ENCODE data around the gene VPS16. TPM values are rescaled to one million over a fixed set of nuclear protein-coding genes. Genes with fewer than 3 reads are reported as not detected.
"Not testable (repeated sequence)": the region's sequence is repeated elsewhere in the genome, so short reads cannot be mapped to it uniquely, and the experiment has no call there.

VPS16 gene
- total RNA-seq, 1 donor from 2014 or later, result 28.2 TPM

DNA sequence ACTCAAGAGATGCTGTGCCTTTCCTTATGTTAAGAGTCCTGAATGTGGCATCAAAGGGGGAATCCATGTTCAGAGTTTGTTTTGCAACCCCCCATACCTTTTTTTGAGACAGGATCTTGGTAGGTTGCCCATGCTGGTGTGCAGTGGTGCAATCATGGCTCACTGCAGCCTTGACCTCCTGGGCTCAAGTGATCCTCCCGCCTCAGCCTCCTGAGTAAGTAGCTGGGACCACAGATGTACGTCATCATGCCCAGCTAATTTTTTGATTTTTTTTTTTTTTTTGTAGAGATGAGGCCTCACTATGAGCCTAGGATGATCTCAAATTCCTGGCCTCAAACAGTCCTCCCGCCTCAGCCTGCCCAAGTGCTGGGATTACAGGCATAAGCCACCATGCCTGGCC is 49.3 kb downstream of the VPS16 start:
- H3K4me1 ChIP-seq (ENCODE audit: control insufficient read depth in 3 of 3, insufficient read depth in 3 of 3, low read length in 3 of 3), result peaks cover 6 to 24% (median 13%) of the 10 kb centered on the region in 3 donors
- H3K27ac ChIP-seq (ENCODE audit: low read depth, low read length), result no peak overlapping the region
- no peaks in the 10 kb centered on the region for H3K27me3 ChIP-seq (ENCODE audit: control insufficient read depth in 3 of 3, insufficient read depth in 3 of 3, low read length in 3 of 3)
- no peaks in the 10 kb centered on the region for H3K9me3 ChIP-seq (ENCODE audit: control insufficient read depth in 3 of 3, low read length in 3 of 3)
- no peaks in the 10 kb centered on the region for H3K36me3 ChIP-seq (ENCODE audit: control insufficient read depth in 3 of 3, insufficient read depth in 3 of 3, low read length in 3 of 3)
- no peak overlapping the region for H3K4me3 ChIP-seq (ENCODE audit: low read length in 3 of 3)
- no peak overlapping the region for H3K9ac ChIP-seq (ENCODE audit: low read depth in 1 of 3, low read length in 3 of 3)

DNA sequence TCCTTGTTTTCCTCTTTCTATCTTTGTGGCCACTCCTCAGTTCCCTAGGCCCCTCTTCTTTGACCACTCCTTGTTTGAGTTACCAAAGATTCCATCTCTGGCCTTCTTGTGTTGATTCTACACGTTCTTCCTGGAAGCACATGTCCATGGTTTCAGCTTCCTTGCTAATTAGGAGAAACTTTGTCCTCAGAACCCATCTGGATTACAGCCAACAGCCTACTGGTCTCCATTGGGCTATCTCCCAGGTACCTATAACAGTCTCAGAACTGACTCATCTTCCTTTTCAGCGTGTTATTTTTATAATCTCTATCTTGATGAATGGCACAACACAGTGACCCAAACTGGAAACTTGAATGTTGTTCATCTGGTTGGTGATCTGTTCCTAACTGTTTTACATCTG is 50.2 kb downstream of the VPS16 start:
- Histone ChIP-seq H3K27me3 (ENCODE audit: control insufficient read depth in 3 of 3, insufficient read depth in 3 of 3, low read length in 3 of 3) (no peaks in the 10 kb centered on the region), H3K4me3 (ENCODE audit: low read length in 3 of 3) (no peak overlapping the region), H3K4me1 (ENCODE audit: control insufficient read depth in 3 of 3, insufficient read depth in 3 of 3, low read length in 3 of 3) (peaks cover 6 to 24% (median 13%) of the 10 kb centered on the region in 3 donors), H3K9ac (ENCODE audit: low read depth in 1 of 3, low read length in 3 of 3) (no peak overlapping the region), H3K36me3 (ENCODE audit: control insufficient read depth in 3 of 3, insufficient read depth in 3 of 3, low read length in 3 of 3) (no peaks in the 10 kb centered on the region), H3K9me3 (ENCODE audit: control insufficient read depth in 3 of 3, low read length in 3 of 3) (peaks cover 0 to 2% (median 0%) of the 10 kb centered on the region in 3 donors), H3K27ac (ENCODE audit: low read depth, low read length) (no peak overlapping the region)

DNA sequence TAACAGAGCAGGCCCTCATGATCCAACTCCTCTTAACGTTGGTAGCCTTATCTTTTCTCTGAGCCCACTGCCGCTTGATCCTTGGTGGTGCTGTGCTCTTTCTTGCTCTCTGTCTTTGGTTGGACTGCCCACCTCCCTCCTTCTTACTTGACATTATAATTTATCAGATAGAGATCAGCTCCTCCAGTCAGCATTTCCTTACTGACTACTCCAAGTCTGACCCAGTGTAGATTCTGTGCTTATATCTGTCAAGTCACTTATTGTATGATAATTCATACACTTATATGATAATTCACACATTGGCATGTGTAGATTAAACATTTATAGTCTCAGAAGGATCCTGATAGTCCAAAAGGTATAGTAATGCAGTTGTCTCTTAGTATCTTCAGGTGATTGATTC is 50.8 kb downstream of the VPS16 start:
- no peaks in the 10 kb centered on the region for H3K36me3 ChIP-seq (ENCODE audit: control insufficient read depth in 3 of 3, insufficient read depth in 3 of 3, low read length in 3 of 3)
- no peak overlapping the region for H3K27ac ChIP-seq (ENCODE audit: low read depth, low read length)
- no peaks in the 10 kb centered on the region for H3K27me3 ChIP-seq (ENCODE audit: control insufficient read depth in 3 of 3, insufficient read depth in 3 of 3, low read length in 3 of 3)
- H3K4me3 ChIP-seq (ENCODE audit: low read length in 3 of 3), result no peak overlapping the region
- H3K9me3 ChIP-seq (ENCODE audit: control insufficient read depth in 3 of 3, low read length in 3 of 3), result peaks cover 0 to 2% (median 0%) of the 10 kb centered on the region in 3 donors
- H3K4me1 ChIP-seq (ENCODE audit: control insufficient read depth in 3 of 3, insufficient read depth in 3 of 3, low read length in 3 of 3), result peaks cover 6 to 24% (median 13%) of the 10 kb centered on the region in 3 donors
- no peak overlapping the region for H3K9ac ChIP-seq (ENCODE audit: low read depth in 1 of 3, low read length in 3 of 3)

DNA sequence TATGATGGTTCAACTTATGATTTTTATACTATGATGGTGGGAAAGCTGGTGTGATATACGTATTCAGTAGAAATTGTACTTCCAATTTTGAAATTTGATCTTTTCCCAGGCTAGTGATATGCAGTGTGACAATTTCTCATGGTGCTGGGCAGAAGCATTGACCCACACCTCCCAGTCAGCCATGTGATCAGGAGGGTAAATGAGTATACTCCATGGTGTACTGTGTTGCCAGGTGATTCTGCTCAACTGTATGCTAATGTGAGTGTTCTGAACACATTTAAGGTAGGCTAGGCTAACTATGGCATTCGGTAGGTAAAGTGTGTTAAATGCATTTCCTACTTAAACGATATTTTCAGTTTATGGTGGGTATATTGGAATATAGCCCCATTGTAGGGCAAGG is 51.8 kb downstream of the VPS16 start:
- Histone ChIP-seq H3K9me3 (ENCODE audit: control insufficient read depth in 3 of 3, low read length in 3 of 3) (peaks cover 0 to 2% (median 0%) of the 10 kb centered on the region in 3 donors), H3K4me1 (ENCODE audit: control insufficient read depth in 3 of 3, insufficient read depth in 3 of 3, low read length in 3 of 3) (peaks cover 6 to 24% (median 13%) of the 10 kb centered on the region in 3 donors), H3K9ac (ENCODE audit: low read depth in 1 of 3, low read length in 3 of 3) (no peak overlapping the region), H3K27ac (ENCODE audit: low read depth, low read length) (no peak overlapping the region), H3K4me3 (ENCODE audit: low read length in 3 of 3) (no peak overlapping the region), H3K36me3 (ENCODE audit: control insufficient read depth in 3 of 3, insufficient read depth in 3 of 3, low read length in 3 of 3) (no peaks in the 10 kb centered on the region), H3K27me3 (ENCODE audit: control insufficient read depth in 3 of 3, insufficient read depth in 3 of 3, low read length in 3 of 3) (no peaks in the 10 kb centered on the region)

DNA sequence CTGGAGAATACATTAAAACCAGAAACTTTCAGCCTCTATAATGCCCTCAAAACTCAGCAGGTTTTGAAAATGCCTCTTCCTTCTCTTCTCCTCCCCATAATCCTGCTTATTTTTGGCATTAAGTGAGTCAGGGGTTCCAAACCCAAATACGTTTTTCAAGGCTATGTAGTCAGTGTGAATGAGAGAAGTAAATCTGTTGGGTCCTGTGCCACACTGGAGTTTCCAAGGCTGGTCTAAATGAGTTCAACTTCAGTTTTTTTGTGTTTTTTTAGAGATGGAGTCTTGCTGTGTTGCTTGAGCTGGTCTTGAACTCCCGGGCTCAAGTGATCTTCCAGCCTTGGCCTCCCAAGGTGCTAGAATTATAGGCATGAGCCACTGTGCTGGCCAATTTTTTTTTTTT is 53.7 kb downstream of the VPS16 start:
- Histone ChIP-seq H3K9ac (ENCODE audit: low read depth in 1 of 3, low read length in 3 of 3) (no peak overlapping the region), H3K4me3 (ENCODE audit: low read length in 3 of 3) (no peak overlapping the region), H3K27ac (ENCODE audit: low read depth, low read length) (no peak overlapping the region), H3K4me1 (ENCODE audit: control insufficient read depth in 3 of 3, insufficient read depth in 3 of 3, low read length in 3 of 3) (peaks cover 6 to 24% (median 13%) of the 10 kb centered on the region in 3 donors), H3K27me3 (ENCODE audit: control insufficient read depth in 3 of 3, insufficient read depth in 3 of 3, low read length in 3 of 3) (no peaks in the 10 kb centered on the region), H3K9me3 (ENCODE audit: control insufficient read depth in 3 of 3, low read length in 3 of 3) (peaks cover 0 to 2% (median 0%) of the 10 kb centered on the region in 3 donors), H3K36me3 (ENCODE audit: control insufficient read depth in 3 of 3, insufficient read depth in 3 of 3, low read length in 3 of 3) (no peaks in the 10 kb centered on the region)

DNA sequence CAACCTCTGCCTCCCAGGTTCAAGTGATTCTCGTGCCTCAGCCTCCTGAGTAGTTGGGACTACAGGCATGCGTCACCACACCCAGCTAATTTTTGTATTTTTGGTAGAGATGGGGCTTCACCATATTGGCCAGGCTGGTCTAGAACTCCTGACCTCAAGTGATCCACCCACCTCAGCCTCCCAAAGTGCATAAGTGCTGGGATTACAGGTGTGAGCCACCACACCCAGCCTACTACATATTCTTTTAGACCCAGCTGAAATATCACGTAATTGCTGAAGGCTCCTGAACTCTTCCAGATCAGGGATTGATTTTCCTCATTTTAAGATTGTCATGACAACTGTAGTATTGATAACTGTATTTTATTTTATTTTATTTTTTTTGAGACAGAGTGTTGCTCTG is 54.6 kb downstream of the VPS16 start:
- not testable (repeated sequence) for H3K9me3 ChIP-seq (ENCODE audit: control insufficient read depth in 3 of 3, low read length in 3 of 3); H3K36me3 ChIP-seq (ENCODE audit: control insufficient read depth in 3 of 3, insufficient read depth in 3 of 3, low read length in 3 of 3); H3K4me3 ChIP-seq (ENCODE audit: low read length in 3 of 3); H3K27ac ChIP-seq (ENCODE audit: low read depth, low read length); H3K27me3 ChIP-seq (ENCODE audit: control insufficient read depth in 3 of 3, insufficient read depth in 3 of 3, low read length in 3 of 3); H3K9ac ChIP-seq (ENCODE audit: low read depth in 1 of 3, low read length in 3 of 3)
- peaks cover 6 to 24% (median 13%) of the 10 kb centered on the region in 3 donors for H3K4me1 ChIP-seq (ENCODE audit: control insufficient read depth in 3 of 3, insufficient read depth in 3 of 3, low read length in 3 of 3)

DNA sequence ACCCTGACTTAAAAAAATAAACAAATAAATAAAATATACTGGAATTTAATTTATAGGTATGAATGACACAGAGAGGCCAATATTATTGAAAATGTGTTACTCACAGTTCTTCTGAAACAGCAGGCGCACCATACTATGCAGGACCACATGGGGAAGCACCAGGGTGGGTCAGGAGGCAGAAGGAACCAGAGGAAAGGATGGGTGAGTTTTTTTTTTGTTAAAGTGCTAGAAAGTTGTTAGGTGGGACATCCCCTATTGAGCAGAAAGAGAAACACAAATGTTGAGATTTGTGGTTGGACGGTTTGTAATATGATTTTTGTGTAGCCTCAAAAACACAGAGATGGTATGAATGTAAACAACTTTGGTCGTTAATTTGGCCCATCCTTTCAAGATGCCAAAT is 58.7 kb downstream of the VPS16 start:
- Histone ChIP-seq H3K36me3 (ENCODE audit: control insufficient read depth in 3 of 3, insufficient read depth in 3 of 3, low read length in 3 of 3) (no peaks in the 10 kb centered on the region), H3K27ac (ENCODE audit: low read depth, low read length) (no peak overlapping the region), H3K4me3 (ENCODE audit: low read length in 3 of 3) (no peak overlapping the region), H3K9me3 (ENCODE audit: control insufficient read depth in 3 of 3, low read length in 3 of 3) (peaks cover 0 to 2% (median 0%) of the 10 kb centered on the region in 3 donors), H3K4me1 (ENCODE audit: control insufficient read depth in 3 of 3, insufficient read depth in 3 of 3, low read length in 3 of 3) (no peaks in the 10 kb centered on the region), H3K27me3 (ENCODE audit: control insufficient read depth in 3 of 3, insufficient read depth in 3 of 3, low read length in 3 of 3) (no peaks in the 10 kb centered on the region), H3K9ac (ENCODE audit: low read depth in 1 of 3, low read length in 3 of 3) (no peak overlapping the region)

DNA sequence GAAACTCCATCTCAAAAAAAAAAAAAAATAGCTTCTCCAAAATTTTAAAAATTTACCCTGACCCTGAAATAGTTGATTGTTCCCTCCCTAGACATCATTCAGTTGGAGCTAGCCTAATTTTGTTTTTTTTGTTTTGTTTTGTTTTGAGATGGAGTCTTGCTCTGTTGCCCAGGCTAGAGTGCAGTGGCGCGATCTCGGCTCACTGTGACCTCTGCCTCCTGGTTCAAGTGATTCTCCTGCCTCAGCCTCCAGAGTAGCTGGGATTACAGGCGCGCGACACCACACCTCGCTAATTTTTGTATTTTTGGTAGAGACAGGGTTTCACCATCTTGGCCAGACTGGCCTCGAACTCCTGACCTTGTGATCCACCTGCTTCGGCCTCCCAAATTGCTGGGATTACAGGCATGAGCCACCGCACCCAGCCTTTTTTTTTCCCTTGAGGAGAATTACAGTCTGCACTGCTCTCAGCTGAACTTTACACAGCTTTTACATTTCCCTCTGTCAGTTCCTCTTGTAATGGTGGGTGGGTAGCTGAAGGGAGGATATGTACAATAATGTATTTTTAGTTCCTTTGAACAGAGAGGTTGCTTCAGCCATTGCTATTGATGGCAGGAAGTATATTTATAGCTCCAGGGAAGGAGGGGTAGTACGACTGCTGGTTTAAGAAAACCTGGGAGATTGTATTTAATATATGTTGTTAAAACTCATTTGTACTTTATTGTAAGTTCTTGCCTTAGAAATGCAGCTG is 60.5 kb downstream of the VPS16 start:
- Histone ChIP-seq H3K4me1 (ENCODE audit: control insufficient read depth in 3 of 3, insufficient read depth in 3 of 3, low read length in 3 of 3) (no peaks in the 10 kb centered on the region), H3K4me3 (ENCODE audit: low read length in 3 of 3) (no peak overlapping the region), H3K9ac (ENCODE audit: low read depth in 1 of 3, low read length in 3 of 3) (no peak overlapping the region), H3K9me3 (ENCODE audit: control insufficient read depth in 3 of 3, low read length in 3 of 3) (no peaks in the 10 kb centered on the region), H3K27me3 (ENCODE audit: control insufficient read depth in 3 of 3, insufficient read depth in 3 of 3, low read length in 3 of 3) (no peaks in the 10 kb centered on the region), H3K36me3 (ENCODE audit: control insufficient read depth in 3 of 3, insufficient read depth in 3 of 3, low read length in 3 of 3) (no peaks in the 10 kb centered on the region), H3K27ac (ENCODE audit: low read depth, low read length) (no peak overlapping the region)

DNA sequence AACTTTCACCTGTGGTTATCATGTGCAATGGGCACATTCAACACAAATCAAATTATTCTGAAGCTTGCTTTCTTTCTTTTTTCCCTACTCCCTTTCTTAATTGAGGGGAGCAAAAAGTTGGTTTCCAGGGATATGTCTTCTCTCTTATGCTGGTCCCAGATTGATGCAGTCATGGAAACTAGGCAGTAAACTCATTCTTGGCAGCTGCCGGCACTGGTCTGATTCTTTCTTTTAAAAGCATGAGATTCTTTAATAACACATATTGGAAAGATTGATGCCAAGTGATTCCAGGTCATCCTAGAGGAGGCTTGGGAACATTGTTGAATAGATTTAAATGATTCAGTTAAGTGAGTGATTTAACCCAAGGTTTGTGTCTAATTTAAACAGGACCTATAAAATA is 61.7 kb downstream of the VPS16 start:
- Histone ChIP-seq H3K4me3 (ENCODE audit: low read length in 3 of 3) (no peak overlapping the region), H3K9ac (ENCODE audit: low read depth in 1 of 3, low read length in 3 of 3) (no peak overlapping the region), H3K9me3 (ENCODE audit: control insufficient read depth in 3 of 3, low read length in 3 of 3) (no peaks in the 10 kb centered on the region), H3K4me1 (ENCODE audit: control insufficient read depth in 3 of 3, insufficient read depth in 3 of 3, low read length in 3 of 3) (no peaks in the 10 kb centered on the region), H3K36me3 (ENCODE audit: control insufficient read depth in 3 of 3, insufficient read depth in 3 of 3, low read length in 3 of 3) (no peaks in the 10 kb centered on the region), H3K27me3 (ENCODE audit: control insufficient read depth in 3 of 3, insufficient read depth in 3 of 3, low read length in 3 of 3) (no peaks in the 10 kb centered on the region), H3K27ac (ENCODE audit: low read depth, low read length) (no peak overlapping the region)

DNA sequence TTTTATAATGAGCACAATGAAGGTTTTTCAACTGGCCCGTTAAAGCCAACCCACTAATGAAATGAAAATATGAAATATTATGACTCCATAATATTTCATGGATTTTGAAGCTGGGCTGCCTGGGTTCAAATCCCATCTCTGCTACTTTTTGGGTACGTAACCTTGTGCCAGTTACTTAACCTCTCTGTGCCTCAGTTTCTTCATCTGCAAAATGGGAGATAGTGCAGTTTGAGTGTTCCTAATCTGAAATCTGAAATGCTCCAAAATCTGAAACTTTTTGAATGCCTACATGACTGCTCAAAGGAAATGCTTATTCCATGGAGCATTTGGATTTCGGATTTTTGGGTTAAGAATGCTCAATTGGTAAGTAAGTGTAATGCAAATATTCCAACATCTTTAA is 62.3 kb downstream of the VPS16 start:
- Histone ChIP-seq H3K4me3 (ENCODE audit: low read length in 3 of 3) (no peak overlapping the region), H3K9me3 (ENCODE audit: control insufficient read depth in 3 of 3, low read length in 3 of 3) (no peaks in the 10 kb centered on the region), H3K36me3 (ENCODE audit: control insufficient read depth in 3 of 3, insufficient read depth in 3 of 3, low read length in 3 of 3) (no peaks in the 10 kb centered on the region), H3K4me1 (ENCODE audit: control insufficient read depth in 3 of 3, insufficient read depth in 3 of 3, low read length in 3 of 3) (no peaks in the 10 kb centered on the region), H3K27ac (ENCODE audit: low read depth, low read length) (no peak overlapping the region), H3K27me3 (ENCODE audit: control insufficient read depth in 3 of 3, insufficient read depth in 3 of 3, low read length in 3 of 3) (no peaks in the 10 kb centered on the region), H3K9ac (ENCODE audit: low read depth in 1 of 3, low read length in 3 of 3) (no peak overlapping the region)
